Colonic mucosa (tissue), 4 donors: ENCODE results near the gene RICTOR. TPM values are rescaled to one million over a fixed set of nuclear protein-coding genes. Genes with fewer than 3 reads are reported as not detected.
"Not testable (repeated sequence)": the region's sequence is repeated elsewhere in the genome, so short reads cannot be mapped to it uniquely, and the experiment has no call there.

Experiments used
- DNase-seq: peaks from one replicate; pipeline ENCODE4 v3.0.0-alpha.2; 2020
- H3K27ac ChIP-seq: fragments of 200-600 bp; one replicate; pipeline ENCODE4 v1.8.0; 2021
- H3K27me3 ChIP-seq: fragments of 200-600 bp; one replicate; pipeline ENCODE4 v1.8.0; 2021
- H3K36me3 ChIP-seq: fragments of 200-600 bp; one replicate; pipeline ENCODE4 v1.8.0; 2021
- H3K4me1 ChIP-seq: fragments of 200-600 bp; one replicate; pipeline ENCODE4 v1.8.0; 2021; ENCODE audit warnings: mild to moderate bottlenecking
- H3K4me3 ChIP-seq: fragments of 200-600 bp; one replicate; pipeline ENCODE4 v1.8.0; 2021
- H3K9ac ChIP-seq, 2 donors: one replicate each; pipeline ENCODE4 v1.7.0; 2013; ENCODE audit warnings: control low read depth in 2 of 2, low read depth in 2 of 2, low read length in 2 of 2
- H3K9me3 ChIP-seq: fragments of 200-600 bp; one replicate; pipeline ENCODE4 v1.8.0; 2021
- intact Hi-C: fragments of 100-400 bp; cut with DNase I; formaldehyde crosslinking; loops from one replicate; pipeline ENCODE4 v1.14.1; 2022
- total RNA-seq, 2 donors: library from RNA; stranded (reverse); fragmentation: NEBNext Ultra II Directional in 1 of 2; extraction: Animal tissue kit (Norgen Biotek cat#: 25700) in 1 of 2; gene quantifications; one replicate each; pipeline ENCODE4 v1.2.1, GENCODE V29; 2021
- TF ChIP-seq, protein P1 (sequence below): fragments of 200-600 bp; IDR thresholded peaks from one replicate; pipeline ENCODE4 v1.8.0; 2022; ENCODE audit warnings: antibody characterized with exemption, mild to moderate bottlenecking
- donor health status: healthy.
- donor health status: DM: no; HTN: no; CAD: no.
- donor health status: DM: no; HTN: no; CAD: no.

Gene RICTOR
- total RNA-seq, 2 donors from 2014 or later, result 15.1 to 32.9 TPM

DNA sequence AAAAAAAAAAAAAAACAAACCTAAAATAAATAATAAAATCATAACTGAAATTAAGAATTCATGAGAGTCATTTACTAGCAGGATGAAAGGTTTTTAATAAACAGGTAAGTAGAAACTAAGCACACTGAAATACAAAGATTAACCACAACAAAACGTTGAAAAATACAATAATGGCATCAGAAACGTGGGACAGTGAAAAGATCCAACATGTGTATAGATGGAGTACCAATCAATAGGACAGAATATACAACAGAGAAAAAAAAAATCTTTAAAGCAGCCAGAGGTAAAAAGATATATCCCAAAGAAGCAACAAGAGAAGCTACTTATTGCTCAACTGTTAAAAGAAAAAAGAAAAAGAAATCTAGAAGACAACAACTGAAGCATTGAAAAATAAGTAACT lies 75.2 kb downstream of the RICTOR start:
- TF ChIP-seq, protein P1, sequence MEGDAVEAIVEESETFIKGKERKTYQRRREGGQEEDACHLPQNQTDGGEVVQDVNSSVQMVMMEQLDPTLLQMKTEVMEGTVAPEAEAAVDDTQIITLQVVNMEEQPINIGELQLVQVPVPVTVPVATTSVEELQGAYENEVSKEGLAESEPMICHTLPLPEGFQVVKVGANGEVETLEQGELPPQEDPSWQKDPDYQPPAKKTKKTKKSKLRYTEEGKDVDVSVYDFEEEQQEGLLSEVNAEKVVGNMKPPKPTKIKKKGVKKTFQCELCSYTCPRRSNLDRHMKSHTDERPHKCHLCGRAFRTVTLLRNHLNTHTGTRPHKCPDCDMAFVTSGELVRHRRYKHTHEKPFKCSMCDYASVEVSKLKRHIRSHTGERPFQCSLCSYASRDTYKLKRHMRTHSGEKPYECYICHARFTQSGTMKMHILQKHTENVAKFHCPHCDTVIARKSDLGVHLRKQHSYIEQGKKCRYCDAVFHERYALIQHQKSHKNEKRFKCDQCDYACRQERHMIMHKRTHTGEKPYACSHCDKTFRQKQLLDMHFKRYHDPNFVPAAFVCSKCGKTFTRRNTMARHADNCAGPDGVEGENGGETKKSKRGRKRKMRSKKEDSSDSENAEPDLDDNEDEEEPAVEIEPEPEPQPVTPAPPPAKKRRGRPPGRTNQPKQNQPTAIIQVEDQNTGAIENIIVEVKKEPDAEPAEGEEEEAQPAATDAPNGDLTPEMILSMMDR, result no peak
- Histone ChIP-seq H3K4me3 (no peak overlapping the region), H3K4me1 (no peaks in the 10 kb centered on the region), H3K36me3 (no peaks in the 10 kb centered on the region), H3K9me3 (no peaks in the 10 kb centered on the region), H3K27me3 (no peaks in the 10 kb centered on the region), H3K27ac (no peak overlapping the region), H3K9ac (no peak overlapping the region)
- intact Hi-C loops, result loop anchor here (5.0 kb wide), 1 partner anchor 83 kb away; no protein-coding TSS in a partner anchor
- no peak for DNase-seq

DNA sequence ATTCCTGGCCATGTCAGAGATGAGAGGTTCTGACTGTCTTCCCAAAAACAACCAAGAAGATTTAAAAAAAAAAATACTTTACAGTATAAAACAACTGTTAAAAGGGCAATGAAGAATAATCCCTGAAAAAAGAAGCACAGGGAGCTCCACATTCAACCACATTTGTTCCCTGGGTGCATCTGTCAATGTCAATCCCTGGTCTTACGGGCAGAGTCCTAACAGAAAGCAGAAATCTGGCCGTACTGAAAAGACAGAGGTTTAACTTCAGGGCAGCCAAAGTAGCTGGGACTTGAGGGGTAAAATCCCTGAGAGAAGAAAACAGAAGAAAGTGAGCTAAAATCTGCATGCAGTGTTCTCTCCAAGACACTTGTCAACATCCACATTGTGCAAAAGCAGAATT lies 76.6 kb downstream of the RICTOR start:
- H3K4me1 ChIP-seq, result no peaks in the 10 kb centered on the region
- H3K27ac ChIP-seq, result no peak overlapping the region
- no peak overlapping the region for H3K9ac ChIP-seq
- H3K4me3 ChIP-seq, result no peak overlapping the region
- DNase-seq, result no peak
- no peaks in the 10 kb centered on the region for H3K9me3 ChIP-seq
- intact Hi-C loops, result loop anchor here (5.0 kb wide), 1 partner anchor 85 kb away; no protein-coding TSS in a partner anchor
- no peaks in the 10 kb centered on the region for H3K27me3 ChIP-seq
- no peaks in the 10 kb centered on the region for H3K36me3 ChIP-seq
- TF ChIP-seq, protein P1, result no peak

DNA sequence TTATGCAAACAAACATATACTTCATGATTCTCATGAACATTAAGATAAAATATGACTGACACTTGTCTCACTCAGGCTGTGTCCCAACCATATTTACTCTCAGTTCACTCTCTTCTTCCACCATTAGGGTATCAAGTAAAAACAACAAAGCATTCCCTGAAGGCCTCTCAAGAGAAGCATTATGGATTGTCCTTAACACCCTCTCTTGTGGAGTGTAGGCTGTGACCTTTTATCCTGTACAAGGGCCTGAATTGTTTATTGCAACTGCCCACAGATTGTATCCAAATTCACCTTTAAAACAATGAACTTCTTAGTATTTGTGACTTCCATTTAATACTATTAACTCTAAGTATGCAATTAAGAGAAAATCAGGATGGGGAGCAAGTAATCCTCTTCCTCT lies 78.1 kb downstream of the RICTOR start:
- Histone ChIP-seq H3K27ac (no peak overlapping the region), H3K9ac (no peak overlapping the region), H3K9me3 (no peaks in the 10 kb centered on the region), H3K36me3 (no peaks in the 10 kb centered on the region), H3K4me1 (no peaks in the 10 kb centered on the region), H3K27me3 (no peaks in the 10 kb centered on the region), H3K4me3 (no peak overlapping the region)
- no peak for DNase-seq
- TF ChIP-seq, protein P1, result no peak
- intact Hi-C loops, result loop anchor here (5.0 kb wide), 1 partner anchor 86 kb away; no protein-coding TSS in a partner anchor

DNA sequence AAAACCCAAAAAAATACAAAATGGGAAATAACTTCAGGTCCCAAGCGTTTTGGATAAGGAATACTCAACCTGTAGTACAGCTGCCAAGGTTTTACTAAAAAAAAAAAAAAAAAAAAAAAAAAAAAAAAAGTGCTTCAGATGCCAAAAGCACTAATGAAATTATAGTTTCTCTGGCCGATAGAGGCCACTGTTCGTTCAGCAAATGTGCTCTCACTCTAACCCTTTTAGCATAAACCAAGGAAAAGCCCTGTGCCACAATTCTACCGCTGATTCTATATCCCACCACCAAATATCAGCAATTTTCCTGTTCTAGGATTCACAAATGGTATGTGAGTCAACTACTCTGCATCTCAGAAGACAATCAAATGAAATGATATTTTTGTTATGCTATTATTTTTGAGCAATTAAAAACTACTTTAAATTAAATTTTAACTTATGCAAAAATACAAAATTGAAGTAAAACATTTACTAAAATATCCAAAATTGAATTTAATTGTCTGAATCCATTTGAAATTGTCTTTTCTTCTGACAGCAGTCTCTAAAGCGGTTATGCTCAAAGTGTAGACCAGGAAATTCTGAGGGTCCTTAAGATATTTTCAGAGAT lies 79.8 kb downstream of the RICTOR start:
- TF ChIP-seq, protein P1, result peak; percentile 33
- intact Hi-C loops, result no loop called here
- H3K27me3 ChIP-seq, result no peaks in the 10 kb centered on the region
- peak; percentile 26 for DNase-seq
- H3K4me1 ChIP-seq, result no peaks in the 10 kb centered on the region
- no peaks in the 10 kb centered on the region for H3K9me3 ChIP-seq
- H3K4me3 ChIP-seq, result no peak overlapping the region
- no peaks in the 10 kb centered on the region for H3K36me3 ChIP-seq
- H3K27ac ChIP-seq, result no peak overlapping the region
- no peak overlapping the region for H3K9ac ChIP-seq

DNA sequence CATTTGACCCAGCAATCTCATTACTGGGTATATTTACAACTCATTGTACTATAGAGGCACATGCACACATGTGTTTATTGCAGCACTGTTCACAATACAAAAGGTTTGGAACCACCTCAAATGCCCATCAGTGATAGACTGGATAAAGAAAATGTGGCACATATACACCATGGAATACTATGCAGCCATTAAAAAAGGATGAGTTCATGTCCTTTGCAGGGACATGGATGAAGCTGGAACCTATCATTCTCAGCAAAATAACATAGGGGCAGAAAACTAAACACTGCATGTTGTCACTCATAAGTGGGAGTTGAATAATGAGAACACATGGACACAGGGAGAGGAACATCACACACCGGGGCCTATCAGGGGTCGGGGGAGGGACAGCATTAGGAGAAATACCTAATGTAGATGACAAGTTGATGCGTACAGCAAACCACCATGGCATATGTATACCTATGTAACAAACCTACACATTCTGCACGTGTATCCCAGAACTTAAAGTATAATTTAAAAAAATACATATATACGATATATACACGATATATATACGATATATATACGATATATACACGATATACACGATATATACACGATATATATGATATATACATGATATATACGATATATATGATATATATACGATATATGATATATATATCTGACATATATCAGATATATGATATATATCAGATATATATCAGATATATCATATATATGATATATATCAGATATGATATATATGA lies 84.1 kb downstream of the RICTOR start:
- H3K36me3 ChIP-seq, H3K27me3 ChIP-seq, DNase-seq, H3K4me3 ChIP-seq, H3K4me1 ChIP-seq, H3K9me3 ChIP-seq, H3K27ac ChIP-seq, H3K9ac ChIP-seq, intact Hi-C loops: not testable (repeated sequence)

DNA sequence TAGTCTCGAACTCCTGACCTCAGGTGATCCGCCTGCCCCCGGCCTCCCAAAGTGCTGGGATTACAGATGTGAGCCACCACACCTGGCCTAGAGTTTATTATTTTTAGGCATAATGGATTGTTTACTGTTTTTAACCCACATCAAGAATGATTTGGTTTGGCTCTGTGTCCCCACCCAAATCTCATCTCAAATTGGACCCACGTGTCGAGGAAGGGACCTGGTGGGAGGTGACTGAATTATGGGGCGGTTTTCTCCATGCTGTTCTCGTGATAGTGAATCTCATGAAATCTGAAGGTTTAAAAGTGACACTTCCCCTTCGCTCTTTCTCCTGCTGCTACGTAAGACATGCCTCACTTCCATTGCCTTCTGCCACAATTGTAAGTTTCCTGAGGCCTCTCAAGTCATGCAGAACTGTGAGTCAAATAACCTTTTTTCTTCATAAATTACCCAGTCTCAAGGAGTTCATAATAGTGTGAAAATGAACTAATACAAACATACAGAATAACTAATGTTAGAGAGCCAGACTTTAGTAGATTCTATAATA lies 88.2 kb downstream of the RICTOR start:
- no peaks in the 10 kb centered on the region for H3K9me3 ChIP-seq
- H3K36me3 ChIP-seq, result no peaks in the 10 kb centered on the region
- no peaks in the 10 kb centered on the region for H3K4me1 ChIP-seq
- intact Hi-C loops, result no loop called here
- H3K4me3 ChIP-seq, result no peak overlapping the region
- no peak for DNase-seq
- H3K9ac ChIP-seq, result no peak overlapping the region
- TF ChIP-seq, protein P1, result no peak
- H3K27ac ChIP-seq, result no peak overlapping the region
- H3K27me3 ChIP-seq, result no peaks in the 10 kb centered on the region
